ENCODE data around the gene PSD4. TPM values are rescaled to one million over a fixed set of nuclear protein-coding genes. Genes with fewer than 3 reads are reported as not detected.

Gene PSD4
- total and polyA plus RNA-seq, 2 of the 8 experiments (the other 6 are each of a cell fraction or from before 2014, with no cell fraction given), result 0.53 to 1.2 TPM

DNA sequence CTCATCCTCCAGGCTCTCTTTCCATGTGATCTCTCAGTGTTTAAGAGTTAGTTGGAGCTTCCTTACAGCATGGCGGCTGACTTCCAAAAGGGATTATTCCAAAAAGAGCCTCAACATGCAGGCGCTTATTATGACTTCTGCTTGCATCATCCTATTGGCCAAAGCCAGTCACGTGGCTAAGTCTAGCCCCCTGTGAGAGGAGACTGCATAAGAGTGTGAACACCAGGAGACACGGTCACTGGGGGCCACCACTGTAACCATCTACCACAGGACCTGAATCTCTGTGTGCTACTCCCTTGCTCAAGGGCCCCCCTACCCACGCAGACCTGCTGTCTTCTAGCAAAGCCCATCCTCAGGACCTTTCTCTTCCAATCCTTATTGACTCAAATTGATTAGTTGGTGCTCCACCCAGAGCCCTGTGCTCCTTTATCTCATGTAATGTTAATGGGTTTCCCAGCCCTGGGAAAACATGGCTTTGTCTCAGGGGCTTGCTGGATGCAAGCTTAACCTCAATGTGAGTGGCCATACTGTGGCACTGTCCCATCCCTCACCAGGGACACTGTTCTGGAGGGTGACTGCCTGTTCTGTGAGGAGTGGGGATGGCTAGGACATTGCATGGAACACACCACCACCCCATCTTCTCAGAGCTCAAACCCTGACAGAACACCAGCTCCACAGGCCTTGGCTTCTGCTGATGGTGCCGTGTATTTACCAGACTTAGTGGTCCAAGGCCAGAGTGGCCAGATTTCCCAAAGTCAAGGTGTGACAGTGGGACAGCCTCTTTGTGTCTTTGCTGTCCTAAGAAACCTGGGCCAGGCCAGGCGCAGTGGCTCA is 42.2 kb upstream of the PSD4 start:
- FAIRE-seq, result no peak
- ChIA-PET CTCF (ENCODE audit: partially characterized antibody) (interaction anchor here (1.3 to 2.6 kb wide), 2 partner anchors 61 to 74 kb away, joined by 4 to 11 read pairs; no protein-coding TSS in a partner anchor), POLR2A (ENCODE audit: partially characterized antibody) (no interaction called here)
- no peak overlapping the region for H3K23ac ChIP-seq (ENCODE audit: insufficient read length)
- H3K4me1 ChIP-seq (replicated peaks in 1 of 4; ENCODE audit: control insufficient read depth in 3 of 4, insufficient read depth in 4 of 4, low read length in 3 of 4), result no peaks in the 10 kb centered on the region
- H3K9ac ChIP-seq (replicated peaks in 1 of 4; ENCODE audit: extremely low read depth in 1 of 4, low read depth in 3 of 4, low read length in 3 of 4), result no peak overlapping the region
- H3K27me3 ChIP-seq (replicated peaks in 1 of 4; ENCODE audit: control insufficient read depth in 3 of 4, extremely low read depth in 1 of 4, insufficient read depth in 3 of 4, low read length in 3 of 4), result no peaks in the 10 kb centered on the region
- TF ChIP-seq CEBPB (IDR thresholded peaks at IDR 0.05; ENCODE audit: low read depth, low read length) (no peak), RFX5 (IDR thresholded peaks at IDR 0.05; ENCODE audit: borderline replicate concordance, low read depth, low read length) (no peak), EP300 (IDR thresholded peaks at IDR 0.05; ENCODE audit: borderline replicate concordance in 1 of 2, low read depth in 2 of 2, low read length in 2 of 2) (no peak), POU5F1 (IDR thresholded peaks at IDR 0.05; ENCODE audit: low read depth, low read length) (no peak), BACH1 (IDR thresholded peaks at IDR 0.05; ENCODE audit: low read length) (no peak)
- no peaks in the 10 kb centered on the region for H3K9me3 ChIP-seq (ENCODE audit: insufficient read depth in 2 of 2, low read depth in 1 of 2, low read length in 1 of 2)
- no peak overlapping the region for H2BK5ac ChIP-seq (ENCODE audit: low read depth, low read length)
- no peak overlapping the region for H4K5ac ChIP-seq (ENCODE audit: insufficient read length, low read depth, low read length)
- H2AFZ ChIP-seq (ENCODE audit: low read length), result no peak overlapping the region
- no peak overlapping the region for H3K4ac ChIP-seq (replicated peaks; ENCODE audit: insufficient read length, low read depth, low read length)
- H3K4me2 ChIP-seq (ENCODE audit: insufficient read depth in 1 of 2, low read depth in 2 of 2, low read length in 2 of 2), result no peak overlapping the region
- no peak overlapping the region for H3K14ac ChIP-seq (ENCODE audit: insufficient read length)
- no peak overlapping the region for H2BK15ac ChIP-seq (ENCODE audit: low read length)
- WGBS, 2 experiments (ENCODE audit: extremely low coverage in 1 of 2, insufficient coverage in 1 of 2, insufficient read length in 1 of 2, insufficient replicate concordance in 2 of 2, low coverage in 1 of 2, low lambda C conversion rate in 2 of 2, missing lambda C conversion rate in 1 of 2), result 84% methylated on average over 7 of the region's 7 CpGs; no CpG with 5 or more reads in 1 of the 2 experiments
- H2BK12ac ChIP-seq (ENCODE audit: low read depth, low read length), result no peak overlapping the region
- H2BK20ac ChIP-seq (ENCODE audit: low read length), result no peak overlapping the region
- DNase-seq (ENCODE audit: low read depth in 1 of 2, low spot score in 2 of 2), result peak in 1 of 2 experiments; percentile 22
- H3K4me3 ChIP-seq (ENCODE audit: extremely low read depth in 1 of 4, insufficient read depth in 2 of 4, low read depth in 3 of 4, low read length in 4 of 4), result no peak overlapping the region
- no peak overlapping the region for H4K8ac ChIP-seq (ENCODE audit: extremely low read depth, insufficient read depth, low read length)
- H3K36me3 ChIP-seq (ENCODE audit: control insufficient read depth in 2 of 4, insufficient read depth in 4 of 4, low read length in 3 of 4), result no peaks in the 10 kb centered on the region
- H3K79me1 ChIP-seq (ENCODE audit: low read depth, low read length), result no peaks in the 10 kb centered on the region
- no peak overlapping the region for H4K91ac ChIP-seq (replicated peaks; ENCODE audit: insufficient read length, low read length)
- no peak overlapping the region for H3K56ac ChIP-seq (replicated peaks; ENCODE audit: insufficient read length, low read depth, low read length)
- no peaks in the 10 kb centered on the region for H4K20me1 ChIP-seq (replicated peaks in 1 of 2; ENCODE audit: control insufficient read depth in 1 of 2, insufficient read depth in 2 of 2, low read length in 2 of 2)
- no peaks in the 10 kb centered on the region for H3K23me2 ChIP-seq (ENCODE audit: low read depth, low read length)
- no peak overlapping the region for H2BK120ac ChIP-seq (replicated peaks; ENCODE audit: low read depth, low read length)
- no peak overlapping the region for H2AK5ac ChIP-seq (ENCODE audit: low read depth, low read length)
- no peak overlapping the region for H3K27ac ChIP-seq (ENCODE audit: low read depth, low read length)
- H3K18ac ChIP-seq (ENCODE audit: extremely low read depth, low read length), result no peak overlapping the region
- no peaks in the 10 kb centered on the region for H3K79me2 ChIP-seq (ENCODE audit: control insufficient read depth in 1 of 2, insufficient read depth in 2 of 2, low read length in 2 of 2)
